ENCODE data around the gene THRSP. TPM values are rescaled to one million over a fixed set of nuclear protein-coding genes. Genes with fewer than 3 reads are reported as not detected.
A peak's percentile ranks its signal among the peaks of the same experiment; 100 is the strongest.
"Not testable (repeated sequence)": the region's sequence is repeated elsewhere in the genome, so short reads cannot be mapped to it uniquely, and the experiment has no call there.

Gene THRSP
- polyA plus RNA-seq, 2 donors, result 0.06 to 0.08 TPM

DNA sequence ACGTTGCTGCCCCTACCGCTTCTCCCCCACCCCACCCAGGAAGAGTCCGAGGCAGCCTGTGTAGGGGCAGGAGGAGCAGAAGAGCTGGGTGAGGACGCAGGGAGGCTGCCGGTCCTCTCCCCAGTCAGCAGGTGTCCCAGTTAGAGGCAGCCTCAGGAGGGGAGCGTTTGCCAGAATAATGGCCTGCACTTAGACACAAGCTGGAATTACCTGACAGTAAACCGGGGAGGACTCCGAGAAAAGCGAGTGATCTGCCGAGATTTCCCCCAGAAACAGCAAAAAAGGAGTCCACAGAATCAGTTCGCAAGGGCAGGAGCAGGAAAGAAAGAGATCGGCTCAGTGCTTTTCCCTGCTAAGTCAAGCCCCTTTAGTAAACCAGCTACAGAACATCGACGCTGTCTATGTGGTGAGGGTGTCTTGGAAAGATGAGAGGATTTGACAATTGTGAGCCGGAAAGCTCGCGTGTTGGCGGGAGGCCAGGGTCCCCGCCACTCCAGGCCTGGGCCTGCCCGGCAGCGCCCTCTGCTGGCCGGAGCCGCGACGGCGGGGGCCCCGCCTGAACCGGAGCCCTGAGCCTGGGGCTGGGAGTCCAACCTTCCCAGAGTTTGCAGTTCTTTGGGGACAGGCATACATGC, 17.7 kb upstream of the THRSP start:
- Histone ChIP-seq H3K9me3 (ENCODE audit: control insufficient read depth in 2 of 2, insufficient read depth in 1 of 2, low read depth in 1 of 2, low read length in 1 of 2) (no peaks in the 10 kb centered on the region), H3K27ac (ENCODE audit: low read depth in 2 of 2, low read length in 1 of 2) (no peak overlapping the region), H3K27me3 (ENCODE audit: control insufficient read depth in 1 of 2, insufficient read depth in 2 of 2, low read length in 2 of 2) (no peaks in the 10 kb centered on the region), H3K36me3 (ENCODE audit: control insufficient read depth in 2 of 2, insufficient read depth in 2 of 2, low read length in 1 of 2) (no peaks in the 10 kb centered on the region), H3K4me1 (ENCODE audit: control insufficient read depth in 2 of 2, insufficient read depth in 2 of 2, low read length in 1 of 2) (peaks cover 0 to 2% of the 10 kb centered on the region in 2 donors), H3K4me3 (ENCODE audit: low read depth in 1 of 2, low read length in 2 of 2) (peak overlapping the region; percentile 37 to 51)
- WGBS, 2 donors, result 3 to 6% methylated on average over 28 of the region's 28 CpGs

- Histone ChIP-seq H3K4me3 (ENCODE audit: low read depth in 1 of 2, low read length in 2 of 2) (no peak overlapping the region), H3K9me3 (ENCODE audit: control insufficient read depth in 2 of 2, insufficient read depth in 1 of 2, low read depth in 1 of 2, low read length in 1 of 2) (no peaks in the 10 kb centered on the region), H3K27me3 (ENCODE audit: control insufficient read depth in 1 of 2, insufficient read depth in 2 of 2, low read length in 2 of 2) (no peaks in the 10 kb centered on the region), H3K27ac (ENCODE audit: low read depth in 2 of 2, low read length in 1 of 2) (no peak overlapping the region), H3K36me3 (ENCODE audit: control insufficient read depth in 2 of 2, insufficient read depth in 2 of 2, low read length in 1 of 2) (no peaks in the 10 kb centered on the region), H3K4me1 (ENCODE audit: control insufficient read depth in 2 of 2, insufficient read depth in 2 of 2, low read length in 1 of 2) (no peaks in the 10 kb centered on the region)
- 20 to 29% methylated on average over 6 of the region's 6 CpGs for WGBS, 2 donors
These were observed 17.2 kb upstream of the THRSP start for GRCh38 chr11:78046486-78046854.

GRCh38 chr11:78048561-78048960, 15.1 kb upstream of the THRSP start:
- 83 to 84% methylated on average over 3 of the region's 3 CpGs for WGBS, 2 donors
- H3K9me3 ChIP-seq (ENCODE audit: control insufficient read depth in 2 of 2, insufficient read depth in 1 of 2, low read depth in 1 of 2, low read length in 1 of 2), result no peaks in the 10 kb centered on the region
- H3K36me3 ChIP-seq (ENCODE audit: control insufficient read depth in 2 of 2, insufficient read depth in 2 of 2, low read length in 1 of 2), result no peaks in the 10 kb centered on the region
- H3K27ac ChIP-seq (ENCODE audit: low read depth in 2 of 2, low read length in 1 of 2), result no peak overlapping the region
- H3K4me3 ChIP-seq (ENCODE audit: low read depth in 1 of 2, low read length in 2 of 2), result no peak overlapping the region
- H3K4me1 ChIP-seq (ENCODE audit: control insufficient read depth in 2 of 2, insufficient read depth in 2 of 2, low read length in 1 of 2), result no peaks in the 10 kb centered on the region
- H3K27me3 ChIP-seq (ENCODE audit: control insufficient read depth in 1 of 2, insufficient read depth in 2 of 2, low read length in 2 of 2), result no peaks in the 10 kb centered on the region

- Histone ChIP-seq H3K9me3 (ENCODE audit: control insufficient read depth in 2 of 2, insufficient read depth in 1 of 2, low read depth in 1 of 2, low read length in 1 of 2) (no peaks in the 10 kb centered on the region), H3K4me3 (ENCODE audit: low read depth in 1 of 2, low read length in 2 of 2) (no peak overlapping the region), H3K4me1 (ENCODE audit: control insufficient read depth in 2 of 2, insufficient read depth in 2 of 2, low read length in 1 of 2) (no peaks in the 10 kb centered on the region), H3K27me3 (ENCODE audit: control insufficient read depth in 1 of 2, insufficient read depth in 2 of 2, low read length in 2 of 2) (no peaks in the 10 kb centered on the region), H3K27ac (ENCODE audit: low read depth in 2 of 2, low read length in 1 of 2) (no peak overlapping the region), H3K36me3 (ENCODE audit: control insufficient read depth in 2 of 2, insufficient read depth in 2 of 2, low read length in 1 of 2) (no peaks in the 10 kb centered on the region)
- 79 to 86% methylated on average over 8 of the region's 8 CpGs for WGBS, 2 donors
These were observed 14.3 kb upstream of the THRSP start for GRCh38 chr11:78049348-78049747.

DNA sequence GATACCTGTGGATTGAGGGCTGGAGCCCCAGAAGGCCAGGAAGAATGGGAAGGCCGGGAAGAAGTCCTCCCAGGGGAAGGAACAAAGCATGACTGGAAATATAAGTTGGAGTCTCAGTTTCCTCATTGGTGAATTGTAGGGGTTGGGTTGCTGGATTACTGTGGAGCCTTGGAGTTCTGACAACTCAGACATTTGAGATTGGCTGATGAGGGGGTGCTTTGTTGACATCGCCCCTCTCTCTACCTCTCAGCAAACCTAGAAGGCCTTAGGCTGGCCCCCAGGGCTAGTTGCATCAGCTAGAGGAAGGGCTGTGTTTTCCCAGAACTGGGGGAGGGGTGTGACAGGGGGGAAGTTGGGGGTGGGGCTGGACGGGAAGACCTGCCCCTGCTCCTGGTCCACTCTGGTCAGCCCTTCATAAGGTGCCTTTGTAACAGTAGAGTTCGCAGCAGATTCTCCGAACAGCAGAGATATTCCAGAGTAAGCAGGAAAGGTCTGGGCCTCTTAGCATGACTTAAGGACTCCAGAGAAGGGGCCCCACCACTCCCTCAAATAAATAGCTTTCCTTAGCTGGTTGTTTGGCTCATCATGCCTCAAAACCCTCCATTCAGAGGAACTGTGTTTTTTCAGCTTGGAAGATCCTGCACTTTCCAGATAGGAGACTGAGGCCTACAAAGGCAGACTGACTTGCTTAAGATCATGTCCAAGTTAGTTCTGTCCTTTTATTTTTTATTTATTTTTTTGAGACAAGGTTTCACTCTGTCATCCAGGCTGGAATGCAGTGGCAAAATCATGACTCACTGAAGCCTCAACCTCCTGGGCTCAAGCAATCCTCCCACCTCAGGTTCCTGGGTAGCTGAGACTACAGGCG, 12.5 kb upstream of the THRSP start:
- Histone ChIP-seq H3K27ac (ENCODE audit: low read depth in 2 of 2, low read length in 1 of 2) (no peak overlapping the region), H3K4me1 (ENCODE audit: control insufficient read depth in 2 of 2, insufficient read depth in 2 of 2, low read length in 1 of 2) (no peaks in the 10 kb centered on the region), H3K27me3 (ENCODE audit: control insufficient read depth in 1 of 2, insufficient read depth in 2 of 2, low read length in 2 of 2) (no peaks in the 10 kb centered on the region), H3K4me3 (ENCODE audit: low read depth in 1 of 2, low read length in 2 of 2) (no peak overlapping the region), H3K9me3 (ENCODE audit: control insufficient read depth in 2 of 2, insufficient read depth in 1 of 2, low read depth in 1 of 2, low read length in 1 of 2) (no peaks in the 10 kb centered on the region), H3K36me3 (ENCODE audit: control insufficient read depth in 2 of 2, insufficient read depth in 2 of 2, low read length in 1 of 2) (no peaks in the 10 kb centered on the region)
- 80 to 81% methylated on average over 6 of the region's 6 CpGs for WGBS, 2 donors

- no peaks in the 10 kb centered on the region for H3K27me3 ChIP-seq (ENCODE audit: control insufficient read depth in 1 of 2, insufficient read depth in 2 of 2, low read length in 2 of 2)
- no peak overlapping the region for H3K4me3 ChIP-seq (ENCODE audit: low read depth in 1 of 2, low read length in 2 of 2)
- no peaks in the 10 kb centered on the region for H3K36me3 ChIP-seq (ENCODE audit: control insufficient read depth in 2 of 2, insufficient read depth in 2 of 2, low read length in 1 of 2)
- no peaks in the 10 kb centered on the region for H3K4me1 ChIP-seq (ENCODE audit: control insufficient read depth in 2 of 2, insufficient read depth in 2 of 2, low read length in 1 of 2)
- H3K9me3 ChIP-seq (ENCODE audit: control insufficient read depth in 2 of 2, insufficient read depth in 1 of 2, low read depth in 1 of 2, low read length in 1 of 2), result no peaks in the 10 kb centered on the region
- H3K27ac ChIP-seq (ENCODE audit: low read depth in 2 of 2, low read length in 1 of 2), result no peak overlapping the region
- 90 to 97% methylated on average over 4 of the region's 4 CpGs for WGBS, 2 donors
These were observed 8.7 kb upstream of the THRSP start for GRCh38 chr11:78054971-78055370.

DNA sequence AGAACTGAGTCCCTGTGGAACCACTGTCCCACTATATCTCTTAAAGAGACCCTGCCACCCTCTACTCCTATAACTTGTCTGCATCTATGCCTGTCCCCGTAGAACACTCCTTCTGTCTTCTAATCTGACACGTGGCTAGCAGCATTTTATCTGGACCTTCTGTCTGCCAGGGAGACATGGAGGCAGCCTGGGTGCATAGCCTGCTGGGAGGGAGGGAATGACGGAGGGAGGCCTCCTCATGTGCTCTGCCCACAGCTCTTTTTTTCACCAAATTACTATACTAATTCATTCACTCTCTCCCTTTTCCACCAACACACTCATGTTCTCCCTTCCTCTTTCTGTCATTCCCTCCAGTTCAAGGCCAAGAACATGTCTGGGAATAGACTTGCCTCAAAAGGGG, 7.6 kb upstream of the THRSP start:
- Histone ChIP-seq H3K36me3 (ENCODE audit: control insufficient read depth in 2 of 2, insufficient read depth in 2 of 2, low read length in 1 of 2) (no peaks in the 10 kb centered on the region), H3K9me3 (ENCODE audit: control insufficient read depth in 2 of 2, insufficient read depth in 1 of 2, low read depth in 1 of 2, low read length in 1 of 2) (no peaks in the 10 kb centered on the region), H3K4me1 (ENCODE audit: control insufficient read depth in 2 of 2, insufficient read depth in 2 of 2, low read length in 1 of 2) (no peaks in the 10 kb centered on the region), H3K4me3 (ENCODE audit: low read depth in 1 of 2, low read length in 2 of 2) (no peak overlapping the region), H3K27ac (ENCODE audit: low read depth in 2 of 2, low read length in 1 of 2) (no peak overlapping the region), H3K27me3 (ENCODE audit: control insufficient read depth in 1 of 2, insufficient read depth in 2 of 2, low read length in 2 of 2) (no peaks in the 10 kb centered on the region)
- 76 to 87% methylated on average over 3 of the region's 3 CpGs for WGBS, 2 donors

- 85 to 87% methylated on average over 10 of the region's 10 CpGs for WGBS, 2 donors
- Histone ChIP-seq H3K27ac (ENCODE audit: low read depth in 2 of 2, low read length in 1 of 2) (no peak overlapping the region), H3K36me3 (ENCODE audit: control insufficient read depth in 2 of 2, insufficient read depth in 2 of 2, low read length in 1 of 2) (no peaks in the 10 kb centered on the region)
These were observed 6.1 kb upstream of the THRSP start for GRCh38 chr11:78057462-78058055.

DNA sequence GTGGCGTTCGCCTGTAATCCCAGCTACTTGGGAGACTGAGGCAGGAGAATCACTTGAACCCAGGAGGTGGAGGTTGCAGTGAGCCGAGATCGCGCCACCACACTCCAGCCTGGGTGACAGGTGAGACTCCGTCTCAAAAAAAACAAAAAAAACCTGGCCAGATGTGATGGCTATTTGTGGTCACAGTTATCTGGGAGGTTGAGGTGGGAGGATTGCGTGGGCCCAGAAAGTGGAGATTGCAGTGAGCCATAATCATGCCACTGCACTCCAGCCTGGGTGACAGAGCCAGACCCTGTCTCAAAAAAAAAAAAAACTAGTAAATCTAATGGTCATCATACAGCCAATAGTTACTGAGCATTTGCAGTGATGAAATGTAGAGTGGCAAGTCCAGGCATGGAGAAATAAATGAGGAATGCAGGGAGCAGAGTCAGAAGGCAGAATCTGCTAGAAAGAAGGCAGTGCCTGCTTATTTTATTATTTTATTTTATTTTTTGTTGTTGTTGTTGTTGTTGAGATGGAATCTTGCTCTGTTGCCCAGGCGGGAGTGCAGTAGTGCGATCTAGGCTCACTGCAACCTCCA, 3.8 kb upstream of the THRSP start:
- not testable (repeated sequence) for H3K36me3 ChIP-seq (ENCODE audit: control insufficient read depth in 2 of 2, insufficient read depth in 2 of 2, low read length in 1 of 2); H3K27ac ChIP-seq (ENCODE audit: low read depth in 2 of 2, low read length in 1 of 2); H3K4me1 ChIP-seq (ENCODE audit: control insufficient read depth in 2 of 2, insufficient read depth in 2 of 2, low read length in 1 of 2); H3K9me3 ChIP-seq (ENCODE audit: control insufficient read depth in 2 of 2, insufficient read depth in 1 of 2, low read depth in 1 of 2, low read length in 1 of 2); H3K4me3 ChIP-seq (ENCODE audit: low read depth in 1 of 2, low read length in 2 of 2); H3K27me3 ChIP-seq (ENCODE audit: control insufficient read depth in 1 of 2, insufficient read depth in 2 of 2, low read length in 2 of 2)
- 95% methylated on average over 9 of the region's 9 CpGs for WGBS, 2 donors

More at GRCh38 chr11:78057462-78058055, 6.1 kb upstream of the THRSP start:
- H3K27me3 ChIP-seq (ENCODE audit: control insufficient read depth in 1 of 2, insufficient read depth in 2 of 2, low read length in 2 of 2), result no peaks in the 10 kb centered on the region
- H3K9me3 ChIP-seq (ENCODE audit: control insufficient read depth in 2 of 2, insufficient read depth in 1 of 2, low read depth in 1 of 2, low read length in 1 of 2), result no peaks in the 10 kb centered on the region
- no peak overlapping the region for H3K4me3 ChIP-seq (ENCODE audit: low read depth in 1 of 2, low read length in 2 of 2)
- no peaks in the 10 kb centered on the region for H3K4me1 ChIP-seq (ENCODE audit: control insufficient read depth in 2 of 2, insufficient read depth in 2 of 2, low read length in 1 of 2)

Measured in esophagus (tissue), 2 donors.